BJ (cell line): Measurements from ENCODE around the gene RIMBP2. TPM values are rescaled to one million over a fixed set of nuclear protein-coding genes. Genes with fewer than 3 reads are reported as not detected.

ENCODE experiments used
- CTCF ChIA-PET: fragments of 350-600 bp; formaldehyde crosslinking; extraction: SDS; loops from one replicate; lab custom pipeline; 2021; ENCODE audit warnings: antibody characterized with exemption, inconsistent platforms; lab: Yijun Ruan, JAX
- POLR2A ChIA-PET: fragments of 300-600 bp; sonication (Branson Sonifier 250); formaldehyde crosslinking; extraction: SDS; loops from one replicate; lab custom pipeline; 2021; ENCODE audit warnings: antibody characterized with exemption; lab: Charles Lee
- DNase-seq: peaks from one replicate; pipeline ENCODE4 v3.0.0-alpha.2; 2011; ENCODE audit warnings: low read depth
- H3K27me3 ChIP-seq: 2 replicates; pipeline ENCODE4 v1.6.0; 2011; ENCODE audit warnings: low read length; ENCODE audit not compliant: control insufficient read depth, insufficient read depth
- H3K36me3 ChIP-seq: 2 replicates; pipeline ENCODE4 v1.5.1; 2011; ENCODE audit warnings: low read length; ENCODE audit not compliant: control insufficient read depth, insufficient read depth
- H3K4me3 ChIP-seq: 2 replicates; pipeline ENCODE4 v1.5.1; 2011; ENCODE audit warnings: low read depth, mild to moderate bottlenecking, control low read depth, low read length
- polyA plus RNA-seq: library from polyadenylated mRNA; depleted of rRNA; stranded (reverse); fragments of >200 nt; gene quantifications from 2 replicates; pipeline ENCODE4 v1.2.3, GENCODE V29; 2011
- TF ChIP-seq, protein P1 (sequence below): IDR thresholded peaks from 2 replicates; pipeline ENCODE4 v1.5.1; 2011; ENCODE audit warnings: low read depth, mild to moderate bottlenecking, control low read depth, inconsistent platforms, low read length, moderate library complexity; ENCODE audit not compliant: insufficient read depth

The RIMBP2 gene
- polyA plus RNA-seq, 1 experiment = 0.05 TPM

DNA sequence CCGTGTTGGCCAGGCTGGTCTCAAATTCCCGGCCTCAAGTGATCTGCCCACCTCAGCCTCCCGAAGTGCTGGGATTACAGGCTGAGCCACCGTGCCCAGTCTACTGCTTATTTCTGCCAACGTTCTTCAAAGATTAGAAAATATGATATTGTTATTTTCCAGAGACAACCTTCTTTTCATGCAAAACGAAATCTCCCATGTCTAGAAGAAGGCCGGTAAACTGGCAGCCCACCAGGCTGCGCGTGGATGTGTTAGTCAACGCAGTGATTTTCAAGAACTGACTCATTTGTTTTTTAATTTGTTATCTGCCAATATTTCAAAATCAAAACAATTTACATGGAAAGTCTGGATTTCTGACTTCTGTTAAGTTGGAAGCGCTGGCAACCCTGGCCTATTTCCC, 169.6 kb downstream of the RIMBP2 start:
- CTCF ChIA-PET = no interaction called here
- TF ChIP-seq, protein P1, sequence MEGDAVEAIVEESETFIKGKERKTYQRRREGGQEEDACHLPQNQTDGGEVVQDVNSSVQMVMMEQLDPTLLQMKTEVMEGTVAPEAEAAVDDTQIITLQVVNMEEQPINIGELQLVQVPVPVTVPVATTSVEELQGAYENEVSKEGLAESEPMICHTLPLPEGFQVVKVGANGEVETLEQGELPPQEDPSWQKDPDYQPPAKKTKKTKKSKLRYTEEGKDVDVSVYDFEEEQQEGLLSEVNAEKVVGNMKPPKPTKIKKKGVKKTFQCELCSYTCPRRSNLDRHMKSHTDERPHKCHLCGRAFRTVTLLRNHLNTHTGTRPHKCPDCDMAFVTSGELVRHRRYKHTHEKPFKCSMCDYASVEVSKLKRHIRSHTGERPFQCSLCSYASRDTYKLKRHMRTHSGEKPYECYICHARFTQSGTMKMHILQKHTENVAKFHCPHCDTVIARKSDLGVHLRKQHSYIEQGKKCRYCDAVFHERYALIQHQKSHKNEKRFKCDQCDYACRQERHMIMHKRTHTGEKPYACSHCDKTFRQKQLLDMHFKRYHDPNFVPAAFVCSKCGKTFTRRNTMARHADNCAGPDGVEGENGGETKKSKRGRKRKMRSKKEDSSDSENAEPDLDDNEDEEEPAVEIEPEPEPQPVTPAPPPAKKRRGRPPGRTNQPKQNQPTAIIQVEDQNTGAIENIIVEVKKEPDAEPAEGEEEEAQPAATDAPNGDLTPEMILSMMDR = no peak
- no peak for DNase-seq
- no peaks in the 10 kb centered on the region for H3K27me3 ChIP-seq
- H3K4me3 ChIP-seq = no peak overlapping the region
- POLR2A ChIA-PET = no interaction called here
- H3K36me3 ChIP-seq = no peaks in the 10 kb centered on the region

DNA sequence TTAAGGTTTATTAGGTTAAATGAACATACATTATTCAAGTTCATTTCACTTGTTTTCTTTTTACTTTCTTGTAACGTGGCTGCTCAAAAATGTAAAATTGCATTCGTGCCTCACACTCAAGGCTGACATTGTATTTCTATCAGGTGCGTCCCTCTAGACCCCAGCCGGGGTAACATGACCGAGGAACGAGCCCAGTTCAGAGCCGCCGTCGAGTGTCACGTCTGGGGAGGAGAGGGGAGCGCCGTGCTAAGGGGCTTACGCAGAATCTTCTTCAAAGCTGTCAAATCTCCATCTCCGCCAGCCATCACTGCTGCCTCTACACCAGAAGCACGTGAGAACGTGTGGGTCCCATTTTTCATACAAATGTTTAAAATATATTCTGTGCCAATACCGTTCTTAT, 170.6 kb downstream of the RIMBP2 start:
- ChIA-PET POLR2A (no interaction called here), CTCF (no interaction called here)
- H3K27me3 ChIP-seq = no peaks in the 10 kb centered on the region
- DNase-seq = no peak
- H3K36me3 ChIP-seq = no peaks in the 10 kb centered on the region
- TF ChIP-seq, protein P1 = no peak
- H3K4me3 ChIP-seq = no peak overlapping the region

DNA sequence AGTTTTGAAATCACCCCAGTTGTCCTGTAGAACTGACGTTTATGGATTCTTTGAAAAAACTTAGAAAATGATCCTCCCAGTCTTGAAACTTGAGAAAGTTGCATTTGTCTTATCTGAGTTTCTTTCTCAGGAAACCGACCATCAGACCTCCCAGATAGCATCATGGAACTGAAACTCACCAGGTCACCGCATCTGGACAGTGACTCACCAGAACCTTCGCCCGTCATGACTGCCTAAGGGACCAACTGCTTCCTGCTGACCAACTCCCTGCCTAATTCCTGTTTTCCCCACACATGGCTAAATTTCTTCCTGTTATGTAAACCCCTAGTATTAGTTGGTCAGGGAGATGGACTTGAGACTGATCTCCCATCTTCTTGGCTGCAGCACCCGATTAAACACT, 175.7 kb downstream of the RIMBP2 start:
- Histone ChIP-seq H3K36me3 (no peaks in the 10 kb centered on the region), H3K4me3 (no peak overlapping the region), H3K27me3 (no peaks in the 10 kb centered on the region)
- CTCF ChIA-PET = no interaction called here
- POLR2A ChIA-PET = no interaction called here
- DNase-seq = no peak
- TF ChIP-seq, protein P1 = no peak

DNA sequence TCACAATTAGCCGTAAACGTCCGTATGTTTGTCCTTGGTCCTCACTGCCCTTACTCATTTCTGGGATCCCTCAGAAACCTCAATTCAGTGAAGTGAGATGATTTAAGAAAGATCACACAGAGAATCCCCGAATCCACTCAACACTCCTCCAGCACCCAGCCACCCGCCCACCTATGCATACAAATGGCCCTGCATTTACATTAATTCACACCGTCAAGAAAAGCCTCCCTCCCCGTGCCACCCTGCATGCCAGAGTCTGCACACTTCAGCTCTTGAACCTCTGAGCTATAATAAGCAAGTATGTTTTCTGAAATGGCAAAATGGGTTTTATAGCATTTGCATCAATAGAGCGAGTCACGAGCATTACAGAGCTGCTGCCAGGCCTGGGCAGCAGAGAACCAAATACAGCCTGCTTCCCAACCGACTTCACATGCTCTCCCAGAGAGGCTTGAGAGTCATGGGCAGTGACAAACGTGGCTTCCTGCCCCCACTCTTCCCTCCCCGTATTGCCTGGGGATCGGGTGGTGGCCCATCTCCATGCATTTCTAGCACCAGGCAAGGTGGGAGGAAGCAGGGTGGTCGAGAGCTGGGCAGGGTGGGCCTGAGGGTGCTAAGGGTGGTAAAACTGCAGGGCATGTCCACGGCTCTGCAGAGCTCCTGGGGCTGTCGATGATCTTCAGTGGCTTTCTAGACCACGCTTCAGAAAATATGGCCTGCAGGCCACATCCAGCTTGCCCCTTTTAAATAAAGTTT, 177.6 kb downstream of the RIMBP2 start:
- ChIA-PET POLR2A (no interaction called here), CTCF (no interaction called here)
- DNase-seq = no peak
- no peaks in the 10 kb centered on the region for H3K27me3 ChIP-seq
- no peaks in the 10 kb centered on the region for H3K36me3 ChIP-seq
- no peak overlapping the region for H3K4me3 ChIP-seq
- TF ChIP-seq, protein P1 = no peak

DNA sequence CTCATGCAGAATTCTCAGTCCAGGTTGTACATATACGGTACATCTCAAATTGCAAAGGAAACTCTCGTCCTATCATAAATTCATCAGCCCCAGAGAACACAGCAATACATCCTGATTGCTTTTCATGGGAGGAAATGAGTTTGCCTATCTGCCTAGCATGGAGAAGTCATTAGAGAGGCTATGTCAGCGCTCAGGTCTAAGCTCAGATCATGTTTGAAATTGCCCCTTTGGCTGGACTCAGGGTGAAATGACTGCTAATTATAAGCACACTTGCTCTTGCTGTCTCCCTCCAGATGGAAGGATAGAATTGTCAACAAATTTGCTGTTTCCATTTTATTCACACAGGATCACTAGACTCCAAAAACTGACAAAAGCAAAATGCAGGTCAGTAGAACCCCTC, 178.4 kb downstream of the RIMBP2 start:
- Histone ChIP-seq H3K27me3 (no peaks in the 10 kb centered on the region), H3K36me3 (no peaks in the 10 kb centered on the region), H3K4me3 (no peak overlapping the region)
- TF ChIP-seq, protein P1 = no peak
- ChIA-PET POLR2A (no interaction called here), CTCF (no interaction called here)
- no peak for DNase-seq
